ENCODE measurements around the gene DNMBP. TPM values are rescaled to one million over a fixed set of nuclear protein-coding genes. Genes with fewer than 3 reads are reported as not detected.
"Not testable (repeated sequence)": the region's sequence is repeated elsewhere in the genome, so short reads cannot be mapped to it uniquely, and the experiment has no call there.

The DNMBP gene
- total RNA-seq, 2 experiments from 2014 or later = 2.2 to 2.3 TPM

DNA sequence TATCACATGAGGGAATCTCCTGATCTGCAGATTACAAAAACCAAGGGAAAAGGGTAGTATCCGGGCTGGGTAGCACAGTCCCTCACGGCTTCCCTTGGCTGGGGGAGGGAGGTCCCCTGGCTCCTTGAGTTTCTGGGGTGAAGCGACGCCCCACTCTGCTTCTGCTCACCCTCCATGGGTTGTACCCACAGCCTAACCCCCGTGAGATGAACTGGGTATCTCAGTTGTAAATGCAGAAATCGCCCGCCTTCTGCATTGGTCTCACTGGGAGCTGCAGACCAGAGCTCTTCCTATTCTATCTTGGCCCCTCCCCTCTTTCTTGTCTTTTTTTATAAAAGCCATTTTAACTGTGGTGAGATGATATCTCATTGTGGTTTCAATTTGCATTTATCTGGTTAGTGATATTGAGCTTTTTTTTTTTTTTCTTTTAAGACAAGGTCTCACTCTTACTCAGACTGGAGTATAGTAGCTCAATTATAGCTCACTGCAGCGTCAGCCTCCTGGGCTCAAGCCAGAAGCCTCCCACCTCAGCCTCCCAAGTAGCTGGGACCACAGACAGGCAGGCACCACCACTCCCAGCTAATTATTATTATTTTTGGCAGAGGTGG, 139.5 kb downstream of the DNMBP start:
- Histone ChIP-seq H3K9me3 (ENCODE audit: control insufficient read depth in 1 of 2, insufficient read depth in 1 of 2, low read length in 2 of 2) (peaks cover 0 to 8% of the 10 kb centered on the region in 2 experiments), H3K4me1 (ENCODE audit: insufficient read depth, low read length) (peaks cover 22% of the 10 kb centered on the region), H3K27me3 (ENCODE audit: control insufficient read depth in 1 of 2, insufficient read depth in 2 of 2, low read length in 2 of 2) (peaks cover 43 to 49% of the 10 kb centered on the region in 2 experiments), H3K4me3 (ENCODE audit: low read length) (no peak overlapping the region), H3K36me3 (ENCODE audit: insufficient read depth, low read length) (no peaks in the 10 kb centered on the region), H3K27ac (ENCODE audit: low read depth in 1 of 2, low read length in 2 of 2) (no peak overlapping the region)
- Mint-ChIP-seq H3K27me3 (peaks cover 93% of the 10 kb centered on the region), H3K4me3 (peak overlapping the region; percentile 52), H3K27ac (no peak overlapping the region), H3K4me1 (ENCODE audit: low read depth) (peaks cover 24% of the 10 kb centered on the region), H3K9me3 (peaks cover 7% of the 10 kb centered on the region), H3K36me3 (ENCODE audit: low read depth) (no peaks in the 10 kb centered on the region)
- CTCF ChIA-PET = interaction anchor here (0.5 to 2.8 kb wide), 2 partner anchors 139 to 624 kb away, joined by 3 to 7 read pairs; partner anchors contain the start of gene DNMBP
- intact Hi-C loops (cut with DNase I, micrococcal nuclease) = no loop called here
- POLR2A ChIA-PET = interaction anchor here (0.7 to 1.5 kb wide), 3 partner anchors 11 to 251 kb away, joined by 3 to 4 read pairs (median 3); no protein-coding TSS in a partner anchor
- ATAC-seq (ENCODE audit: poor library complexity) (peak; percentile 88), DNase-seq (peak in 8 of 14 experiments; percentile 7 to 79 (median 32))
- no peak for TF ChIP-seq CTCF (IDR thresholded peaks at IDR 0.05)

- DNase-seq (no peak), ATAC-seq (ENCODE audit: poor library complexity) (no peak)
- H3K4me3 ChIP-seq (ENCODE audit: low read length) = no peak overlapping the region
- H3K9me3 ChIP-seq (ENCODE audit: control insufficient read depth in 1 of 2, insufficient read depth in 1 of 2, low read length in 2 of 2) = peaks cover 0 to 8% of the 10 kb centered on the region in 2 experiments
- no peak overlapping the region for H3K27ac Mint-ChIP-seq
- peaks cover 93% of the 10 kb centered on the region for H3K27me3 Mint-ChIP-seq
- no peak overlapping the region for H3K4me3 Mint-ChIP-seq
- POLR2A ChIA-PET = interaction anchor here (0.7 to 1.5 kb wide), 3 partner anchors 10 to 250 kb away, joined by 3 to 4 read pairs (median 3); no protein-coding TSS in a partner anchor
- intact Hi-C loops (cut with DNase I, micrococcal nuclease) = no loop called here
- no peaks in the 10 kb centered on the region for H3K36me3 ChIP-seq (ENCODE audit: insufficient read depth, low read length)
- H3K27me3 ChIP-seq (ENCODE audit: control insufficient read depth in 1 of 2, insufficient read depth in 2 of 2, low read length in 2 of 2) = peaks cover 43 to 49% of the 10 kb centered on the region in 2 experiments
- no peak overlapping the region for H3K27ac ChIP-seq (ENCODE audit: low read depth in 1 of 2, low read length in 2 of 2)
- peaks cover 7% of the 10 kb centered on the region for H3K9me3 Mint-ChIP-seq
- TF ChIP-seq CTCF (IDR thresholded peaks at IDR 0.05) = no peak
- CTCF ChIA-PET = interaction anchor here (0.5 to 2.8 kb wide), 2 partner anchors 140 to 623 kb away, joined by 3 to 7 read pairs; partner anchors contain the start of gene DNMBP
- peaks cover 24% of the 10 kb centered on the region for H3K4me1 Mint-ChIP-seq (ENCODE audit: low read depth)
- H3K36me3 Mint-ChIP-seq (ENCODE audit: low read depth) = no peaks in the 10 kb centered on the region
- peaks cover 22% of the 10 kb centered on the region for H3K4me1 ChIP-seq (ENCODE audit: insufficient read depth, low read length)
Measured at GRCh38 chr10:99869581-99870122, 140.1 kb downstream of the DNMBP start.

GRCh38 chr10:99867250-99867649, 142.5 kb downstream of the DNMBP start:
- intact Hi-C loops (cut with DNase I, micrococcal nuclease); H3K27ac Mint-ChIP-seq; H3K27ac ChIP-seq (ENCODE audit: low read depth in 1 of 2, low read length in 2 of 2); H3K4me3 ChIP-seq (ENCODE audit: low read length); H3K36me3 Mint-ChIP-seq (ENCODE audit: low read depth); ATAC-seq (ENCODE audit: poor library complexity); DNase-seq; H3K4me3 Mint-ChIP-seq; POLR2A ChIA-PET; H3K36me3 ChIP-seq (ENCODE audit: insufficient read depth, low read length); H3K9me3 Mint-ChIP-seq; H3K9me3 ChIP-seq (ENCODE audit: control insufficient read depth in 1 of 2, insufficient read depth in 1 of 2, low read length in 2 of 2): not testable (repeated sequence)
- H3K27me3 Mint-ChIP-seq = peaks cover 89% of the 10 kb centered on the region
- CTCF ChIA-PET = interaction anchor here (1.2 kb wide), 1 partner anchor 22 kb away, joined by 3 read pairs; no protein-coding TSS in a partner anchor
- H3K4me1 Mint-ChIP-seq (ENCODE audit: low read depth) = peaks cover 24% of the 10 kb centered on the region
- peaks cover 22% of the 10 kb centered on the region for H3K4me1 ChIP-seq (ENCODE audit: insufficient read depth, low read length)
- peaks cover 25% of the 10 kb centered on the region in 2 experiments for H3K27me3 ChIP-seq (ENCODE audit: control insufficient read depth in 1 of 2, insufficient read depth in 2 of 2, low read length in 2 of 2)

- intact Hi-C loops (cut with DNase I, micrococcal nuclease); ATAC-seq (ENCODE audit: poor library complexity); H3K9me3 Mint-ChIP-seq; H3K4me3 Mint-ChIP-seq; H3K4me1 ChIP-seq (ENCODE audit: insufficient read depth, low read length); POLR2A ChIA-PET; H3K27me3 ChIP-seq (ENCODE audit: control insufficient read depth in 1 of 2, insufficient read depth in 2 of 2, low read length in 2 of 2); DNase-seq; H3K36me3 Mint-ChIP-seq (ENCODE audit: low read depth); H3K36me3 ChIP-seq (ENCODE audit: insufficient read depth, low read length); CTCF ChIA-PET; H3K27ac Mint-ChIP-seq; H3K9me3 ChIP-seq (ENCODE audit: control insufficient read depth in 1 of 2, insufficient read depth in 1 of 2, low read length in 2 of 2); H3K4me1 Mint-ChIP-seq (ENCODE audit: low read depth); H3K27ac ChIP-seq (ENCODE audit: low read depth in 1 of 2, low read length in 2 of 2); H3K4me3 ChIP-seq (ENCODE audit: low read length): not testable (repeated sequence)
- H3K27me3 Mint-ChIP-seq = peaks cover 70% of the 10 kb centered on the region
Measured at GRCh38 chr10:99863535-99864240, 146.1 kb downstream of the DNMBP start.
